Ascending aorta (tissue), 2 donors: Measurements from ENCODE around the gene NGEF. TPM values are rescaled to one million over a fixed set of nuclear protein-coding genes. Genes with fewer than 3 reads are reported as not detected.
"Not testable (repeated sequence)": the region's sequence is repeated elsewhere in the genome, so short reads cannot be mapped to it uniquely, and the experiment has no call there.

Source experiments
- DNase-seq, 2 donors: peaks; one replicate each; pipeline ENCODE4 v3.0.0-alpha.2; 2019; ENCODE audit warnings: low spot score in 2 of 2
- H3K27ac ChIP-seq, 2 donors: fragments of 200-600 bp; sonication (generic); one replicate each; pipeline ENCODE4 v1.5.1; 2016 to 2017; ENCODE audit warnings: mild to moderate bottlenecking in 1 of 2
- H3K27me3 ChIP-seq: fragments of 200-600 bp; sonication (generic); one replicate; pipeline ENCODE4 v1.5.1; 2017
- H3K36me3 ChIP-seq, 2 donors: fragments of 200-600 bp; sonication (generic); one replicate each; pipeline ENCODE4 v1.5.1; 2016
- H3K4me1 ChIP-seq, 2 donors: fragments of 200-600 bp; sonication (generic); one replicate each; pipeline ENCODE4 v1.5.1; 2016 to 2017; ENCODE audit warnings: mild to moderate bottlenecking in 1 of 2
- H3K4me3 ChIP-seq, 2 donors: fragments of 200-600 bp; sonication (generic); one replicate each; pipeline ENCODE4 v1.5.1; 2016 to 2017; ENCODE audit warnings: mild to moderate bottlenecking in 1 of 2
- H3K9me3 ChIP-seq, 2 donors: fragments of 200-600 bp; sonication (generic); one replicate each; pipeline ENCODE4 v1.5.1; 2016
- CTCF ChIP-seq, 3 experiments: fragments of 200-600 bp in 2 of 3; fragments of 450-650 bp in 1 of 3; sonication (generic) in 2 of 3; IDR thresholded peaks; one replicate each; pipeline ENCODE4 v1.5.1; 2016 to 2019; ENCODE audit warnings: antibody characterized with exemption in 3 of 3, mild to moderate bottlenecking in 1 of 3, moderate library complexity in 1 of 3
- intact Hi-C: fragments of 100-400 bp; cut with DNase I; formaldehyde crosslinking; loops from one replicate; pipeline ENCODE4 v1.15.1; 2023
- total RNA-seq: library from RNA; depleted of rRNA; stranded (reverse); fragments of >200 nt; gene quantifications from one replicate; pipeline ENCODE4 v1.1.0, GENCODE V29; 2016

The NGEF gene
- total RNA-seq, 1 donor from 2014 or later, result 0.43 TPM

- Histone ChIP-seq H3K27ac (no peak overlapping the region), H3K36me3 (no peaks in the 10 kb centered on the region), H3K4me3 (no peak overlapping the region), H3K9me3 (peaks cover 4 to 10% of the 10 kb centered on the region in 2 donors), H3K4me1 (peaks cover 0 to 3% of the 10 kb centered on the region in 2 donors), H3K27me3 (no peaks in the 10 kb centered on the region)
- no peak for TF ChIP-seq CTCF (IDR thresholded peaks at IDR 0.05)
- DNase-seq, result no peak
- intact Hi-C loops, result no loop called here
Observed at GRCh38 chr2:233022561-233022960, 9.5 kb upstream of the NGEF start.

- intact Hi-C loops, result no loop called here
- Histone ChIP-seq H3K9me3 (peaks cover 4 to 14% of the 10 kb centered on the region in 2 donors), H3K27me3 (no peaks in the 10 kb centered on the region), H3K27ac (no peak overlapping the region), H3K4me1 (peaks cover 0 to 3% of the 10 kb centered on the region in 2 donors), H3K36me3 (no peaks in the 10 kb centered on the region), H3K4me3 (no peak overlapping the region)
- TF ChIP-seq CTCF (IDR thresholded peaks at IDR 0.05), result no peak
- no peak for DNase-seq
Observed at GRCh38 chr2:233021771-233022170, 8.7 kb upstream of the NGEF start.

GRCh38 chr2:233020454-233020853, 7.4 kb upstream of the NGEF start:
- H3K36me3 ChIP-seq, result no peaks in the 10 kb centered on the region
- no peak for DNase-seq
- no peak overlapping the region for H3K4me3 ChIP-seq
- TF ChIP-seq CTCF (IDR thresholded peaks at IDR 0.05), result no peak
- no peak overlapping the region for H3K27ac ChIP-seq
- H3K27me3 ChIP-seq, result no peaks in the 10 kb centered on the region
- H3K9me3 ChIP-seq, result peaks cover 4 to 14% of the 10 kb centered on the region in 2 donors
- intact Hi-C loops, result no loop called here
- peaks cover 0 to under 1% of the 10 kb centered on the region in 2 donors for H3K4me1 ChIP-seq

- H3K36me3 ChIP-seq, H3K27me3 ChIP-seq, DNase-seq, H3K4me1 ChIP-seq, H3K4me3 ChIP-seq, H3K27ac ChIP-seq, intact Hi-C loops: not testable (repeated sequence)
- peaks cover 4 to 14% of the 10 kb centered on the region in 2 donors for H3K9me3 ChIP-seq
Observed at GRCh38 chr2:233019610-233020009, 6.6 kb upstream of the NGEF start.

GRCh38 chr2:233017947-233018346, 4.9 kb upstream of the NGEF start:
- DNase-seq, result no peak
- Histone ChIP-seq H3K27ac (no peak overlapping the region), H3K9me3 (peaks cover 4 to 14% of the 10 kb centered on the region in 2 donors), H3K27me3 (no peaks in the 10 kb centered on the region), H3K4me3 (no peak overlapping the region), H3K4me1 (no peaks in the 10 kb centered on the region), H3K36me3 (no peaks in the 10 kb centered on the region)
- intact Hi-C loops, result no loop called here
- no peak for TF ChIP-seq CTCF (IDR thresholded peaks at IDR 0.05)

- Histone ChIP-seq H3K36me3 (no peaks in the 10 kb centered on the region), H3K4me3 (no peak overlapping the region), H3K4me1 (no peaks in the 10 kb centered on the region), H3K27me3 (no peaks in the 10 kb centered on the region), H3K27ac (no peak overlapping the region), H3K9me3 (peaks cover 4 to 14% of the 10 kb centered on the region in 2 donors)
- no peak for TF ChIP-seq CTCF (IDR thresholded peaks at IDR 0.05)
- intact Hi-C loops, result no loop called here
- peak in 1 of 2 donors; percentile 13 for DNase-seq
Observed at GRCh38 chr2:233015019-233015645, 2.1 kb upstream of the NGEF start.
